Calu3 (cell line): ENCODE results near the gene TAF15. TPM values are rescaled to one million over a fixed set of nuclear protein-coding genes. Genes with fewer than 3 reads are reported as not detected.

Source experiments
- BruUV-seq: library from RNA; stranded (reverse); fragments of 400-500 nt; replicated peaks from 2 replicates; lab custom pipeline; 2021; lab: Mats Ljungman, UMichigan
- CTCF ChIA-PET: fragments of 300-600 bp; sonication (Branson Sonifier 250); formaldehyde crosslinking; loops from one replicate; lab custom pipeline; 2022; ENCODE audit warnings: antibody characterized with exemption; lab: Charles Lee
- DNase-seq: peaks from one replicate; pipeline ENCODE4 v3.0.0; 2022
- H3K27ac Mint-ChIP-seq: one replicate; pipeline ENCODE4 v1.8.0; 2022; ENCODE audit warnings: mixed read lengths; ENCODE audit not compliant: unreplicated experiment
- H3K27me3 Mint-ChIP-seq: one replicate; pipeline ENCODE4 v1.8.0; 2022; ENCODE audit warnings: mixed read lengths; ENCODE audit not compliant: unreplicated experiment
- H3K36me3 Mint-ChIP-seq: one replicate; pipeline ENCODE4 v1.8.0; 2022; ENCODE audit warnings: mild to moderate bottlenecking, moderate library complexity, mixed read lengths; ENCODE audit not compliant: insufficient read depth, unreplicated experiment
- H3K4me1 Mint-ChIP-seq: one replicate; pipeline ENCODE4 v1.8.0; 2022; ENCODE audit warnings: mild to moderate bottlenecking, low read depth, mixed read lengths; ENCODE audit not compliant: unreplicated experiment
- H3K4me3 Mint-ChIP-seq: one replicate; pipeline ENCODE4 v1.8.0; 2022; ENCODE audit warnings: mild to moderate bottlenecking, low read depth, moderate library complexity, mixed read lengths; ENCODE audit not compliant: unreplicated experiment
- H3K9me3 Mint-ChIP-seq: one replicate; pipeline ENCODE4 v1.8.0; 2022; ENCODE audit warnings: low read depth, mixed read lengths; ENCODE audit not compliant: unreplicated experiment
- intact Hi-C: fragments of 100-400 bp; cut with micrococcal nuclease; formaldehyde crosslinking; loops from one replicate; pipeline ENCODE4 v1.10.0; 2022; ENCODE audit not compliant: unreplicated experiment
- total RNA-seq: library from RNA; stranded (reverse); gene quantifications from 2 replicates; pipeline ENCODE4 v1.2.3, GENCODE V29; 2022
- TF ChIP-seq, protein P1 (sequence below): fragments of 200-600 bp; IDR thresholded peaks from one replicate; pipeline ENCODE4 v1.8.0; 2022; ENCODE audit warnings: antibody characterized with exemption; ENCODE audit not compliant: unreplicated experiment

TAF15 gene
- total RNA-seq, 1 experiment from 2014 or later: 286 TPM

DNA sequence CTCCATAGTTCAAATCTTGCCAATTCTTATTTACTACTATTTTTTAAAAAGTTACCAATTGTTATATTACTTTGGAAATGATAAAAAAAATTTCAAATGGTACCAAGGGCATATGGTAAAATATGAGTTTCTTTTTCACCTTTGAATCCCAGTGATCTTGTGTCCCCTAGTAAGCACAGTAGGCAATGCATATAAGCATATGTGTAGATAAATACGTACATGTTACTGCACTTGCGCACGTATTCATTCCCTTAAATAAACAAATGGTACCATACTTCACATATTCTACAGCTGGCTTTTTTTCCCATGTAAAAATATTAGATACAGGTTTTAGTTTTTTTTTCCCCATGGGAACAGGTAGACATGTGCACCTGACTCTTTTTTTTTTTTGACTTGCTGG, 31.8 kb downstream of the TAF15 start:
- TF ChIP-seq, protein P1, sequence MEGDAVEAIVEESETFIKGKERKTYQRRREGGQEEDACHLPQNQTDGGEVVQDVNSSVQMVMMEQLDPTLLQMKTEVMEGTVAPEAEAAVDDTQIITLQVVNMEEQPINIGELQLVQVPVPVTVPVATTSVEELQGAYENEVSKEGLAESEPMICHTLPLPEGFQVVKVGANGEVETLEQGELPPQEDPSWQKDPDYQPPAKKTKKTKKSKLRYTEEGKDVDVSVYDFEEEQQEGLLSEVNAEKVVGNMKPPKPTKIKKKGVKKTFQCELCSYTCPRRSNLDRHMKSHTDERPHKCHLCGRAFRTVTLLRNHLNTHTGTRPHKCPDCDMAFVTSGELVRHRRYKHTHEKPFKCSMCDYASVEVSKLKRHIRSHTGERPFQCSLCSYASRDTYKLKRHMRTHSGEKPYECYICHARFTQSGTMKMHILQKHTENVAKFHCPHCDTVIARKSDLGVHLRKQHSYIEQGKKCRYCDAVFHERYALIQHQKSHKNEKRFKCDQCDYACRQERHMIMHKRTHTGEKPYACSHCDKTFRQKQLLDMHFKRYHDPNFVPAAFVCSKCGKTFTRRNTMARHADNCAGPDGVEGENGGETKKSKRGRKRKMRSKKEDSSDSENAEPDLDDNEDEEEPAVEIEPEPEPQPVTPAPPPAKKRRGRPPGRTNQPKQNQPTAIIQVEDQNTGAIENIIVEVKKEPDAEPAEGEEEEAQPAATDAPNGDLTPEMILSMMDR: no peak
- H3K4me1 Mint-ChIP-seq: no peaks in the 10 kb centered on the region
- BruUV-seq: no TSS peak
- H3K36me3 Mint-ChIP-seq: peaks cover 71% of the 10 kb centered on the region
- H3K9me3 Mint-ChIP-seq: no peaks in the 10 kb centered on the region
- intact Hi-C loops: no loop called here
- H3K27me3 Mint-ChIP-seq: no peaks in the 10 kb centered on the region
- DNase-seq: no peak
- H3K4me3 Mint-ChIP-seq: no peak overlapping the region
- H3K27ac Mint-ChIP-seq: no peak overlapping the region
- CTCF ChIA-PET: interaction anchor here (0.5 to 0.7 kb wide), 3 partner anchors 25 to 238 kb away, joined by 3 to 4 read pairs (median 4); no protein-coding TSS in a partner anchor

DNA sequence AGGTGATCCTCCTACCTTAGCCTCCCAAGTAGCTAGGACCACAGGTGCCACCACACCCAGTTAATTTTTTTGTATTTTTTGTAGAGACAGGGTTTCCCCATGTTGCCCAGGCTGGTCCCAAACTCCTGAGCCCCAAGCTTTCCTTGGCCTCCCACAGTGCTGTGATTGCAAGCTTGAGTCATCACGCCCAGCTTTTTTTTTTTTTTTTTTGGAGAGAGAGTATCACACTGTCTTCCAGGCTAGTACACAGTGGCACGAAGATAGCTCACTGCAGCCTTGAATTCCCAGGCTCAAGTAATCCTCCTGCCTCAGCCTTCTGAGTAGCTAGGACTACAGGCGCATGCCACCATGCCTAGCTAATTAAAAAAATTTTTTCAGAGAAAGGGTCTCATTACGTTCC, 32.2 kb downstream of the TAF15 start:
- DNase-seq: no peak
- no TSS peak for BruUV-seq

DNA sequence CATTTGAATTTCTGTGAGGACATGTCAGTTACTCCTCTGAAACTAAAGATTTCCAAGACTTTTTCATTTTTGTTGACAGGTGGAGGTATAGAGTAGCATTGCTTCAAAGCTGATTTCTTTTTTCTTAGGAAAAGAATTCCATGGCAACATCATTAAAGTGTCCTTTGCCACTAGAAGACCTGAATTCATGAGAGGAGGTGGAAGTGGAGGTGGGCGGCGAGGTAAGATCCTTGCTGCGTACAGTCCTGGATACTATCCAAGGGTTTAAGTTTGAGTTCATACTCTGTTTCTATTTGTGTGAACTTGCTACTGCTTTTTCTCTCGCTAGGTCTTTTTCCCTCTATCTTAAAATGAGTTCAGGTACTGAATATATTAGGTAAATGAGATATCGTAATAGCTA, 33.0 kb downstream of the TAF15 start:
- DNase-seq: no peak
- TF ChIP-seq, protein P1: no peak
- Mint-ChIP-seq H3K9me3 (no peaks in the 10 kb centered on the region), H3K4me3 (no peak overlapping the region), H3K36me3 (peaks cover 69% of the 10 kb centered on the region), H3K27ac (no peak overlapping the region), H3K27me3 (no peaks in the 10 kb centered on the region), H3K4me1 (no peaks in the 10 kb centered on the region)
- BruUV-seq: no TSS peak
- intact Hi-C loops: no loop called here
- CTCF ChIA-PET: interaction anchor here (0.8 kb wide), 1 partner anchor 12 kb away, joined by 5 read pairs; no protein-coding TSS in a partner anchor

More for the DNA sequence above, 32.2 kb downstream of the TAF15 start:
- intact Hi-C loops: no loop called here
- no peaks in the 10 kb centered on the region for H3K4me1 Mint-ChIP-seq
- CTCF ChIA-PET: interaction anchor here (0.5 to 0.8 kb wide), 4 partner anchors 12 to 239 kb away, joined by 3 to 5 read pairs (median 4); no protein-coding TSS in a partner anchor
- no peaks in the 10 kb centered on the region for H3K9me3 Mint-ChIP-seq
- H3K4me3 Mint-ChIP-seq: no peak overlapping the region
- peaks cover 71% of the 10 kb centered on the region for H3K36me3 Mint-ChIP-seq
- TF ChIP-seq, protein P1: no peak
- H3K27ac Mint-ChIP-seq: no peak overlapping the region
- H3K27me3 Mint-ChIP-seq: no peaks in the 10 kb centered on the region

DNA sequence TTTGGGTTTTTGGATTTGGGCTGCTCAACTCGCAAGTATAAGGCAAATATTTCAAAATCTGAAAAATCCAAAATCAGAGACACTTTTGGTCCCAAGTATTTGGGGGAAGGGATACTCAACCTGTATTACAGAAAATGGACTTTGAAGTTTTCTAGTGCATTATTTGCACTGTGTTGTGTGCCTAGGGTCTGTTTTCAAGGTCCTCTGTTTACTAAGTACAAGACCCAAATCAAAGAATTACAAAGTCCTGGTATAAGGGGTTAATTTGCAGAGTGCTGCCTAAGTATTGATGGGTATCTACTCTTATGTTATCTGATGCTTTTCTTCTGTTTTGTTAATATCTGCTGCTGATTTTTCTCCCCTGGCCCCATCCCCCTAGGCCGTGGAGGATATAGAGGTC, 34.4 kb downstream of the TAF15 start:
- no peaks in the 10 kb centered on the region for H3K27me3 Mint-ChIP-seq
- BruUV-seq: no TSS peak
- H3K4me1 Mint-ChIP-seq: no peaks in the 10 kb centered on the region
- no peak overlapping the region for H3K27ac Mint-ChIP-seq
- CTCF ChIA-PET: no interaction called here
- H3K36me3 Mint-ChIP-seq: peaks cover 82% of the 10 kb centered on the region
- TF ChIP-seq, protein P1: no peak
- DNase-seq: no peak
- H3K4me3 Mint-ChIP-seq: no peak overlapping the region
- intact Hi-C loops: no loop called here
- no peaks in the 10 kb centered on the region for H3K9me3 Mint-ChIP-seq
